Measurements from ENCODE around the gene C3. TPM values are rescaled to one million over a fixed set of nuclear protein-coding genes. Genes with fewer than 3 reads are reported as not detected.

C3 gene
- total and polyA plus RNA-seq, 2 of the 13 experiments (the other 11 are each of a cell fraction or from before 2014, with no cell fraction given), result 1,455 to 6,272 TPM

- TF ChIP-seq ZHX2 (IDR thresholded peaks at IDR 0.05; ENCODE audit: low read depth), result no peak
- no peak for TF ChIP-seq ZHX2 (CRISPR knock-in tag; IDR thresholded peaks at IDR 0.05; ENCODE audit: borderline replicate concordance)
- no peak; the same call in 1 of the 2 replicates for TF ChIP-seq KLF11 (CRISPR knock-in tag; IDR thresholded peaks at IDR 0.05)
- TF ChIP-seq SAP130 (CRISPR knock-in tag; IDR thresholded peaks at IDR 0.05; ENCODE audit: low read depth), result peak; percentile 56
- TF ChIP-seq ZNF326 (CRISPR knock-in tag; IDR thresholded peaks at IDR 0.05; ENCODE audit: borderline replicate concordance), result no peak
- TF ChIP-seq NR2F6 (IDR thresholded peaks at IDR 0.05), result peak; percentile 36; the same call in 1 of the 2 replicates
- peak; percentile 75 for TF ChIP-seq NR2F6 (CRISPR knock-in tag; IDR thresholded peaks at IDR 0.05)
- TF ChIP-seq BATF2 (CRISPR knock-in tag; IDR thresholded peaks at IDR 0.05), result no peak
- TF ChIP-seq YEATS4 (CRISPR knock-in tag; IDR thresholded peaks at IDR 0.05; ENCODE audit: borderline replicate concordance), result peak; percentile 27; the same call in 1 of the 2 replicates
- no peak for TF ChIP-seq ZKSCAN8 (CRISPR knock-in tag; IDR thresholded peaks at IDR 0.05; ENCODE audit: borderline replicate concordance)
- TF ChIP-seq XRCC5 (optimal IDR thresholded peaks at IDR 0.05; ENCODE audit: low read length), result no peak
- TF ChIP-seq NFE2L2 (IDR thresholded peaks at IDR 0.05; ENCODE audit: low read length), result no peak
- TF ChIP-seq ZMYM3 (CRISPR knock-in tag; IDR thresholded peaks at IDR 0.05), result 0 out of 2 replicates have a peak, but pooled peaks have one; percentile 26
- 0 out of 2 replicates have a peak, but pooled peaks have one; percentile 18 for TF ChIP-seq ATF2 (CRISPR knock-in tag; IDR thresholded peaks at IDR 0.05)
- no peak for TF ChIP-seq HMG20B (CRISPR knock-in tag; conservative IDR thresholded peaks at IDR 0.05)
- peak; percentile 27; the same call in 1 of the 2 replicates for TF ChIP-seq ZGPAT (CRISPR knock-in tag; IDR thresholded peaks at IDR 0.05)
- TF ChIP-seq ZSCAN22 (CRISPR knock-in tag; IDR thresholded peaks at IDR 0.05), result no peak
- TF ChIP-seq TOPORS (CRISPR knock-in tag; IDR thresholded peaks at IDR 0.05), result 0 out of 2 replicates have a peak, but pooled peaks have one; percentile 19
- TF ChIP-seq ARID2 (CRISPR knock-in tag; IDR thresholded peaks at IDR 0.05; ENCODE audit: borderline replicate concordance), result peak; percentile 56; the same call in 1 of the 2 replicates
- TF ChIP-seq PAWR (CRISPR knock-in tag; IDR thresholded peaks at IDR 0.05; ENCODE audit: borderline replicate concordance), result no peak
- TF ChIP-seq AGO2 (optimal IDR thresholded peaks at IDR 0.05; ENCODE audit: low read depth, low read length), result peak; percentile 19
- TF ChIP-seq ZNF333 (CRISPR knock-in tag; IDR thresholded peaks at IDR 0.05; ENCODE audit: borderline replicate concordance), result no peak
These were observed 20.3 kb upstream of the C3 start (continued) for GRCh38 chr19:6740589-6741343.
